PC-3 (cell line): Measurements from ENCODE around the gene ZNF669. TPM values are rescaled to one million over a fixed set of nuclear protein-coding genes. Genes with fewer than 3 reads are reported as not detected.

Experiments
- ATAC-seq: fragments of 200-7000 bp; cut with Tn5 transposase; 2 replicates; pipeline ENCODE4 v1.9.1; 2020; ENCODE audit warnings: mild to moderate bottlenecking, moderate library complexity
- BruUV-seq: library from RNA; stranded (reverse); fragments of 400-500 nt; replicated peaks from 2 replicates; lab custom pipeline; 2021; lab: Mats Ljungman, UMichigan
- CTCF ChIA-PET: fragments of 300-600 bp; sonication (Branson Sonifier 250); formaldehyde crosslinking; loops from one replicate; lab custom pipeline; 2022; ENCODE audit warnings: antibody characterized with exemption; lab: Charles Lee
- POLR2A ChIA-PET: fragments of 300-600 bp; sonication (Branson Sonifier 250); formaldehyde crosslinking; loops from one replicate; lab custom pipeline; 2022; ENCODE audit warnings: antibody characterized with exemption; ENCODE audit not compliant: unreplicated experiment; lab: Charles Lee
- DNase-seq: peaks from one replicate; pipeline ENCODE4 v3.0.0-alpha.2; 2015
- H2AFZ ChIP-seq: fragments of 300-600 bp; sonication (generic); 2 replicates; pipeline ENCODE4 v1.6.0; 2016; ENCODE audit warnings: antibody characterized with exemption, low read length
- H3F3A ChIP-seq: fragments of 300-600 bp; sonication (generic); one replicate; pipeline ENCODE4 v1.6.0; 2017; ENCODE audit warnings: antibody characterized with exemption, low read length, control low read depth, mild to moderate bottlenecking; ENCODE audit not compliant: unreplicated experiment
- H3K27ac ChIP-seq: fragments of 300-600 bp; sonication (generic); 2 replicates; pipeline ENCODE4 v1.5.1; 2016; ENCODE audit warnings: mild to moderate bottlenecking, low read length
- H3K27me3 ChIP-seq: fragments of 300-600 bp; sonication (generic); 2 replicates; pipeline ENCODE4 v1.6.1; 2016; ENCODE audit warnings: low read length, mixed read lengths
- H3K36me3 ChIP-seq: fragments of 300-600 bp; sonication (generic); 2 replicates; pipeline ENCODE4 v1.6.1; 2016; ENCODE audit warnings: low read depth, mixed run types, low read length, mixed read lengths
- H3K4me1 ChIP-seq: fragments of 300-600 bp; sonication (generic); 2 replicates; pipeline ENCODE4 v1.5.1; 2016; ENCODE audit warnings: low read length; ENCODE audit not compliant: insufficient read depth
- H3K4me2 ChIP-seq: fragments of 300-600 bp; sonication (generic); 2 replicates; pipeline ENCODE4 v1.6.0; 2016; ENCODE audit warnings: low read length
- H3K4me3 ChIP-seq: fragments of 300-600 bp; sonication (generic); 2 replicates; pipeline ENCODE4 v1.5.1; 2016; ENCODE audit warnings: mild to moderate bottlenecking, low read length, mixed read lengths
- H3K79me2 ChIP-seq: fragments of 300-600 bp; sonication (generic); 2 replicates; pipeline ENCODE4 v1.6.1; 2017; ENCODE audit warnings: low read length, mixed read lengths
- H3K9ac ChIP-seq: fragments of 300-600 bp; sonication (generic); 2 replicates; pipeline ENCODE4 v1.6.0; 2016; ENCODE audit warnings: mild to moderate bottlenecking, low read length
- H3K9me2 ChIP-seq: fragments of 300-600 bp; sonication (generic); replicated peaks from 2 replicates; pipeline ENCODE4 v1.6.1; 2016; ENCODE audit warnings: mixed run types, low read length, mixed read lengths
- H3K9me3 ChIP-seq: fragments of 300-600 bp; sonication (generic); 2 replicates; pipeline ENCODE4 v1.6.1; 2016; ENCODE audit warnings: low read length, mixed read lengths
- H4K20me1 ChIP-seq: fragments of 300-600 bp; sonication (generic); 2 replicates; pipeline ENCODE4 v1.6.1; 2016; ENCODE audit warnings: low read length, mixed read lengths
- CTCF ChIP-seq: fragments of 300-600 bp; sonication (generic); conservative IDR thresholded peaks from 2 replicates; pipeline ENCODE4 v1.5.1; 2017; ENCODE audit warnings: antibody characterized with exemption, low read depth, mild to moderate bottlenecking, low read length
- EZH2 ChIP-seq: fragments of 300-600 bp; sonication (generic); IDR thresholded peaks from one replicate; pipeline ENCODE4 v1.6.1; 2017; ENCODE audit warnings: antibody characterized with exemption, mild to moderate bottlenecking, low read length; ENCODE audit not compliant: unreplicated experiment
- EZH2phosphoT487 ChIP-seq: fragments of 300-600 bp; sonication (generic); IDR thresholded peaks from 2 replicates; pipeline ENCODE4 v1.6.1; 2018; ENCODE audit warnings: mild to moderate bottlenecking, antibody characterized with exemption, low read length, borderline replicate concordance
- intact Hi-C: fragments of 100-400 bp; cut with micrococcal nuclease; formaldehyde crosslinking; loops from 2 replicates; pipeline ENCODE4 v1.9.0; 2023
- total RNA-seq: library from RNA; depleted of rRNA; stranded (reverse); fragments of >200 nt; gene quantifications from 2 replicates; pipeline ENCODE4 v1.2.3, GENCODE V29; 2014

ZNF669 gene
- total RNA-seq, 1 experiment from 2014 or later = 14.1 TPM

- ChIA-PET POLR2A (no interaction called here), CTCF (no interaction called here)
- H3K27ac ChIP-seq = no peak overlapping the region
- no peaks in the 10 kb centered on the region for H3K9me2 ChIP-seq
- no peak overlapping the region for H3K4me2 ChIP-seq
- no peak for TF ChIP-seq CTCF
- TF ChIP-seq EZH2 = no peak
- no peak for TF ChIP-seq EZH2phosphoT487
- H3K27me3 ChIP-seq = no peaks in the 10 kb centered on the region
- no peak overlapping the region for H2AFZ ChIP-seq
- ATAC-seq = no peak
- no peaks in the 10 kb centered on the region for H4K20me1 ChIP-seq
- intact Hi-C loops = loop anchor here (5.0 kb wide), 1 partner anchor 218 kb away; the partner anchor contains the start of gene ZNF496
- no peak overlapping the region for H3K4me3 ChIP-seq
- H3F3A ChIP-seq = no peaks in the 10 kb centered on the region
- H3K9ac ChIP-seq = no peak overlapping the region
- BruUV-seq = no TSS peak
- H3K9me3 ChIP-seq = no peaks in the 10 kb centered on the region
- no peak for DNase-seq
- H3K79me2 ChIP-seq = no peaks in the 10 kb centered on the region
- H3K36me3 ChIP-seq = no peaks in the 10 kb centered on the region
- peaks cover 18% of the 10 kb centered on the region for H3K4me1 ChIP-seq
These were observed 10.4 kb upstream of the ZNF669 start for GRCh38 chr1:247114351-247115140.

- Histone ChIP-seq H3K9ac (no peak overlapping the region), H3K4me1 (peaks cover 18% of the 10 kb centered on the region), H3K27me3 (no peaks in the 10 kb centered on the region), H3K27ac (no peak overlapping the region), H4K20me1 (no peaks in the 10 kb centered on the region), H3K36me3 (no peaks in the 10 kb centered on the region), H3K9me2 (no peaks in the 10 kb centered on the region), H3K4me3 (no peak overlapping the region), H3K79me2 (no peaks in the 10 kb centered on the region), H3K4me2 (no peak overlapping the region), H2AFZ (no peak overlapping the region), H3K9me3 (no peaks in the 10 kb centered on the region), H3F3A (no peaks in the 10 kb centered on the region)
- ChIA-PET POLR2A (no interaction called here), CTCF (no interaction called here)
- no peak for ATAC-seq
- no peak for TF ChIP-seq EZH2
- no peak for TF ChIP-seq CTCF
- TF ChIP-seq EZH2phosphoT487 = no peak
- intact Hi-C loops = loop anchor here (5.0 kb wide), 1 partner anchor 218 kb away; the partner anchor contains the start of gene ZNF496
- no peak for DNase-seq
- no TSS peak for BruUV-seq
These were observed 9.6 kb upstream of the ZNF669 start for GRCh38 chr1:247113733-247114271.

- Histone ChIP-seq H3K9me3 (no peaks in the 10 kb centered on the region), H3K9ac (no peak overlapping the region), H4K20me1 (no peaks in the 10 kb centered on the region), H3K36me3 (no peaks in the 10 kb centered on the region), H3K27me3 (no peaks in the 10 kb centered on the region), H3K9me2 (no peaks in the 10 kb centered on the region), H2AFZ (no peak overlapping the region), H3K79me2 (no peaks in the 10 kb centered on the region), H3F3A (no peaks in the 10 kb centered on the region), H3K4me1 (peaks cover 18% of the 10 kb centered on the region), H3K4me3 (no peak overlapping the region), H3K4me2 (peak overlapping the region; percentile 94; the same call in 1 of the 2 replicates), H3K27ac (no peak overlapping the region)
- ChIA-PET CTCF (no interaction called here), POLR2A (no interaction called here)
- intact Hi-C loops = loop anchor here (5.0 kb wide), 1 partner anchor 219 kb away; the partner anchor contains the start of gene ZNF496
- no peak for TF ChIP-seq CTCF
- TF ChIP-seq EZH2phosphoT487 = no peak
- TF ChIP-seq EZH2 = no peak
- DNase-seq (peak; percentile 56), ATAC-seq (peak; percentile 12)
- BruUV-seq = no TSS peak
These were observed 8.9 kb upstream of the ZNF669 start for GRCh38 chr1:247113094-247113497.
